HepG2 (cell line): ENCODE measurements around the gene CCNG1. TPM values are rescaled to one million over a fixed set of nuclear protein-coding genes. Genes with fewer than 3 reads are reported as not detected.

ENCODE experiments used
- ATM ChIP-seq: fragments of 450-650 bp; IDR thresholded peaks from 2 replicates; pipeline ENCODE4 v1.7.1; 2017; ENCODE audit warnings: mild to moderate bottlenecking, borderline replicate concordance
- CHD2 ChIP-seq: IDR thresholded peaks from 2 replicates; pipeline ENCODE4 v1.6.1; 2011; ENCODE audit warnings: low read depth, low read length, improper control_type of control experiment
- CREB3 ChIP-seq: sonication (generic); formaldehyde crosslinking; IDR thresholded peaks from 2 replicates; pipeline ENCODE4 v1.5.0; 2020; ENCODE audit warnings: missing genetic modification reagents
- DNMT3B ChIP-seq: conservative IDR thresholded peaks from 2 replicates; pipeline ENCODE4 v1.6.1; 2016; ENCODE audit warnings: missing biosample characterization, control low read depth
- EHMT2 ChIP-seq: fragments of 200-600 bp; sonication (generic); IDR thresholded peaks from 2 replicates; pipeline ENCODE4 v1.7.0; 2017; ENCODE audit warnings: antibody characterized with exemption, low read depth, low read length, borderline replicate concordance
- ERF ChIP-seq: IDR thresholded peaks from 2 replicates; pipeline ENCODE4 v1.6.1; 2018; ENCODE audit warnings: missing biosample characterization, missing genetic modification reagents
- FLYWCH1 ChIP-seq: sonication (generic); formaldehyde crosslinking; IDR thresholded peaks from 2 replicates; pipeline ENCODE4 v1.8.1; 2023; ENCODE audit warnings: mild to moderate bottlenecking, missing genetic modification reagents
- FOXJ3 ChIP-seq: sonication (generic); formaldehyde crosslinking; IDR thresholded peaks from 2 replicates; pipeline ENCODE4 v1.4.0; 2020; ENCODE audit warnings: missing genetic modification reagents, mild to moderate bottlenecking, borderline replicate concordance
- HES4 ChIP-seq: sonication (generic); formaldehyde crosslinking; IDR thresholded peaks from 2 replicates; pipeline ENCODE4 v1.9.0; 2021; ENCODE audit warnings: mild to moderate bottlenecking, missing genetic modification reagents, borderline replicate concordance
- HMG20B ChIP-seq: conservative IDR thresholded peaks from 2 replicates; pipeline ENCODE4 v1.6.1; 2016; ENCODE audit warnings: missing genetic modification reagents, missing compliant biosample characterization
- HMGA1 ChIP-seq: sonication (generic); formaldehyde crosslinking; conservative IDR thresholded peaks from 2 replicates; pipeline ENCODE4 v1.4.0; 2020; ENCODE audit warnings: missing genetic modification reagents
- MEF2D ChIP-seq: sonication (generic); formaldehyde crosslinking; IDR thresholded peaks from 2 replicates; pipeline ENCODE4 v1.5.1; 2020; ENCODE audit warnings: mild to moderate bottlenecking, missing genetic modification reagents
- MTA3 ChIP-seq: sonication (generic); formaldehyde crosslinking; IDR thresholded peaks from 2 replicates; pipeline ENCODE4 v1.4.0; 2020; ENCODE audit warnings: missing genetic modification reagents
- NCOA5 ChIP-seq: sonication (generic); formaldehyde crosslinking; IDR thresholded peaks from 2 replicates; pipeline ENCODE4 v1.4.0; 2020; ENCODE audit warnings: missing genetic modification reagents
- RAD51 ChIP-seq: fragments of 450-650 bp; IDR thresholded peaks from 2 replicates; pipeline ENCODE4 v1.6.1; 2016; ENCODE audit warnings: borderline replicate concordance
- RBAK ChIP-seq: sonication (generic); formaldehyde crosslinking; IDR thresholded peaks from 2 replicates; pipeline ENCODE4 v1.5.1; 2020; ENCODE audit warnings: mild to moderate bottlenecking, missing genetic modification reagents
- SMYD3 ChIP-seq: sonication (generic); formaldehyde crosslinking; IDR thresholded peaks from 2 replicates; pipeline ENCODE4 v1.8.1; 2023; ENCODE audit warnings: mild to moderate bottlenecking, missing genetic modification reagents
- TCF7 ChIP-seq: sonication (generic); IDR thresholded peaks from 2 replicates; pipeline ENCODE4 v1.6.1; 2016; ENCODE audit warnings: antibody characterized with exemption, low read depth
- ZBTB8A ChIP-seq: sonication (generic); formaldehyde crosslinking; IDR thresholded peaks from 2 replicates; pipeline ENCODE4 v1.4.0; 2020; ENCODE audit warnings: mild to moderate bottlenecking, low read depth, missing genetic modification reagents, borderline replicate concordance
- ZNF124 ChIP-seq: sonication (generic); formaldehyde crosslinking; IDR thresholded peaks from 2 replicates; pipeline ENCODE4 v1.4.0; 2020; ENCODE audit warnings: missing genetic modification reagents
- ZNF160 ChIP-seq: sonication (generic); formaldehyde crosslinking; IDR thresholded peaks from 2 replicates; pipeline ENCODE4 v1.8.0; 2022; ENCODE audit warnings: mild to moderate bottlenecking, inconsistent platforms, missing genetic modification reagents
- ZNF3 ChIP-seq: IDR thresholded peaks from 2 replicates; pipeline ENCODE4 v1.7.0; 2017; ENCODE audit warnings: inconsistent platforms
- ZNF44 ChIP-seq: sonication (generic); formaldehyde crosslinking; IDR thresholded peaks from 2 replicates; pipeline ENCODE4 v1.5.1; 2020; ENCODE audit warnings: mild to moderate bottlenecking, missing genetic modification reagents
- ZNF607 ChIP-seq: sonication (generic); formaldehyde crosslinking; IDR thresholded peaks from 2 replicates; pipeline ENCODE4 v1.5.1; 2020; ENCODE audit warnings: missing genetic modification reagents, mild to moderate bottlenecking, borderline replicate concordance
- ZNF737 ChIP-seq: sonication (generic); formaldehyde crosslinking; IDR thresholded peaks from 2 replicates; pipeline ENCODE4 v1.5.0; 2020; ENCODE audit warnings: missing genetic modification reagents, mild to moderate bottlenecking, borderline replicate concordance
- ZSCAN9 ChIP-seq: IDR thresholded peaks from 2 replicates; pipeline ENCODE4 v1.6.1; 2016; ENCODE audit warnings: borderline replicate concordance
- polyA plus RNA-seq, 8 experiments: library from polyadenylated mRNA; depleted of rRNA in 3 of 8; stranded (reverse) in 7 of 8; unstranded in 1 of 8; fragments of >200 nt; fragmentation: Illumina TruSeq in 4 of 8; extraction: Trizol in 4 of 8; gene quantifications; 2 replicates each; pipeline versions ENCODE4 v1.2.1 to v1.2.3, GENCODE V29; 2011 to 2016; ENCODE audit warnings: low read depth in 4 of 8, missing spikeins in 1 of 8, mixed read lengths in 1 of 8; ENCODE audit not compliant: insufficient read depth in 1 of 8
- total RNA-seq, 5 experiments: library from RNA; depleted of rRNA; stranded (reverse); fragments of >200 nt; fragmentation: Illumina TruSeq; extraction: Trizol; gene quantifications; 2 replicates each; pipeline ENCODE4 v1.2.3, GENCODE V29; 2016; ENCODE audit warnings: low read depth in 1 of 5
- TF ChIP-seq, protein P1 (sequence below): sonication (generic); formaldehyde crosslinking; IDR thresholded peaks from 2 replicates; pipeline ENCODE4 v1.9.0; 2021; ENCODE audit warnings: missing genetic modification reagents, mild to moderate bottlenecking, borderline replicate concordance
- TF ChIP-seq, protein P2 (sequence below): sonication (generic); formaldehyde crosslinking; IDR thresholded peaks from 2 replicates; pipeline ENCODE4 v1.4.0; 2020; ENCODE audit warnings: missing genetic modification reagents, mild to moderate bottlenecking, borderline replicate concordance

The CCNG1 gene
- total and polyA plus RNA-seq, 2 of the 13 experiments (the other 11 are each of a cell fraction or from before 2014, with no cell fraction given) = 181 to 353 TPM

- TF ChIP-seq, protein P1, sequence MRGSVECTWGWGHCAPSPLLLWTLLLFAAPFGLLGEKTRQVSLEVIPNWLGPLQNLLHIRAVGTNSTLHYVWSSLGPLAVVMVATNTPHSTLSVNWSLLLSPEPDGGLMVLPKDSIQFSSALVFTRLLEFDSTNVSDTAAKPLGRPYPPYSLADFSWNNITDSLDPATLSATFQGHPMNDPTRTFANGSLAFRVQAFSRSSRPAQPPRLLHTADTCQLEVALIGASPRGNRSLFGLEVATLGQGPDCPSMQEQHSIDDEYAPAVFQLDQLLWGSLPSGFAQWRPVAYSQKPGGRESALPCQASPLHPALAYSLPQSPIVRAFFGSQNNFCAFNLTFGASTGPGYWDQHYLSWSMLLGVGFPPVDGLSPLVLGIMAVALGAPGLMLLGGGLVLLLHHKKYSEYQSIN (CRISPR knock-in tag) = no peak
- TF ChIP-seq HES4 (CRISPR knock-in tag) (no peak), ZBTB8A (CRISPR knock-in tag) (no peak), ERF (CRISPR knock-in tag) (peak; percentile 69), CHD2 (peak; percentile 94), HMG20B (no peak), MTA3 (CRISPR knock-in tag) (no peak), ZNF44 (CRISPR knock-in tag) (peak; percentile 63; the same call in 1 of the 2 replicates), FLYWCH1 (CRISPR knock-in tag) (no peak), ZNF124 (CRISPR knock-in tag) (no peak), FOXJ3 (CRISPR knock-in tag) (no peak; the same call in 1 of the 2 replicates), HMGA1 (CRISPR knock-in tag) (no peak), MEF2D (CRISPR knock-in tag) (no peak), ATM (no peak), TCF7 (no peak), ZNF160 (0 out of 2 replicates have a peak, but pooled peaks have one; percentile 29), DNMT3B (no peak), ZNF607 (CRISPR knock-in tag) (no peak), ZNF737 (CRISPR knock-in tag) (no peak), ZSCAN9 (CRISPR knock-in tag) (0 out of 2 replicates have a peak, but pooled peaks have one; percentile 50), CREB3 (peak; percentile 10; the same call in 1 of the 2 replicates), NCOA5 (CRISPR knock-in tag) (no peak), ZNF3 (CRISPR knock-in tag) (no peak), RAD51 (no peak), EHMT2 (no peak), SMYD3 (0 out of 2 replicates have a peak, but pooled peaks have one; percentile 16), RBAK (no peak)
- TF ChIP-seq, protein P2, sequence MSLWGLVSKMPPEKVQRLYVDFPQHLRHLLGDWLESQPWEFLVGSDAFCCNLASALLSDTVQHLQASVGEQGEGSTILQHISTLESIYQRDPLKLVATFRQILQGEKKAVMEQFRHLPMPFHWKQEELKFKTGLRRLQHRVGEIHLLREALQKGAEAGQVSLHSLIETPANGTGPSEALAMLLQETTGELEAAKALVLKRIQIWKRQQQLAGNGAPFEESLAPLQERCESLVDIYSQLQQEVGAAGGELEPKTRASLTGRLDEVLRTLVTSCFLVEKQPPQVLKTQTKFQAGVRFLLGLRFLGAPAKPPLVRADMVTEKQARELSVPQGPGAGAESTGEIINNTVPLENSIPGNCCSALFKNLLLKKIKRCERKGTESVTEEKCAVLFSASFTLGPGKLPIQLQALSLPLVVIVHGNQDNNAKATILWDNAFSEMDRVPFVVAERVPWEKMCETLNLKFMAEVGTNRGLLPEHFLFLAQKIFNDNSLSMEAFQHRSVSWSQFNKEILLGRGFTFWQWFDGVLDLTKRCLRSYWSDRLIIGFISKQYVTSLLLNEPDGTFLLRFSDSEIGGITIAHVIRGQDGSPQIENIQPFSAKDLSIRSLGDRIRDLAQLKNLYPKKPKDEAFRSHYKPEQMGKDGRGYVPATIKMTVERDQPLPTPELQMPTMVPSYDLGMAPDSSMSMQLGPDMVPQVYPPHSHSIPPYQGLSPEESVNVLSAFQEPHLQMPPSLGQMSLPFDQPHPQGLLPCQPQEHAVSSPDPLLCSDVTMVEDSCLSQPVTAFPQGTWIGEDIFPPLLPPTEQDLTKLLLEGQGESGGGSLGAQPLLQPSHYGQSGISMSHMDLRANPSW (CRISPR knock-in tag) = no peak; the same call in 1 of the 2 replicates
These were observed at the start of gene CCNG1 (continued) for GRCh38 chr5:163437309-163438182.
